HG03439 (cell line): ENCODE results near the gene RBM20.

Experiments
- ATAC-seq: cut with Tn5 transposase; IDR thresholded peaks from one replicate; pipeline ENCODE4 v1.9.1; 2021; ENCODE audit warnings: mild to moderate bottlenecking, moderate library complexity; ENCODE audit not compliant: unreplicated experiment

The RBM20 gene

DNA sequence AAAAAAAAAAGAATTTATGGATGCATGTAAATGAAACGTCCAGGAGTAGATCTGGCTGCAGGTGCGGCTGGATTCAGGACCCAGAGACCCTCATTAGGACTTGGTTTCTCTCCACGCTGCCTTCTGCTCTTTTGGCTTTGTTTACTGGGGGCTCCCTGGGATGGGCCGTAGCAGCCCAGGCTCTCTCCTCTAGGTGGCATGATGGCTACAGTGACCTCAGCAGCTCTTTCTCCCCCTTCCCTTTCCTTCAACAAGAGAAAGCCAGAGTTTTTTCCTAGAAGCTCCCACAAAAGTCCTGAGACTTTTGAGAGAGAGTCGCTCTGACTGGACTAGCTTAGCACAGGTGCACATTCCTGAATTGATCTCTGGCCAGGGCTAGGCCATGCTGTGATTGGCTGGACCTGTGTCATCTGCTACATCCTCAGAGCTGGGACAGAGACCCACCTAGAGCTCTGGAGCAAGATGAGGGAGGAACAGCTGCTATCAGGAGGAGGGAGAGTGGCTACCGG, 159.7 kb downstream of the RBM20 start:
- ATAC-seq: no peak

DNA sequence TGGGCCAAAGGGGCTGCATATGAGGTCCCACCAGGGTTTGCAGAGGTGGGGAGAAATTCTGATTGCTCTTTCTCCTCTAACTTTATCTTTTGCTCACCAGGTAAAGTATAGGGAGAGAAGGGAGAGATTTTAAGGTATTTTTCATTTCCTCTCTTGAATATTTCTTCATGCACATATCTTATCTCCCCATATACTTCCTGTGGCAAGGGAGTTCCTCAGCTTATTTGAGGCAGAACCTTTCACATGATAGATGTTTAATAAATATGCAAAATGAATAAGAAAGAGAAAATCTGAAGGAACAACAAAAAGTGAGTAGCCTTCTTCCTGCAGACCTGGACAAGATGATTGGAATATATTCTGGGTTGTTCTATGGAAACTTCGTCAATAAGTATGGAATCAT, 160.2 kb downstream of the RBM20 start:
- no peak for ATAC-seq

DNA sequence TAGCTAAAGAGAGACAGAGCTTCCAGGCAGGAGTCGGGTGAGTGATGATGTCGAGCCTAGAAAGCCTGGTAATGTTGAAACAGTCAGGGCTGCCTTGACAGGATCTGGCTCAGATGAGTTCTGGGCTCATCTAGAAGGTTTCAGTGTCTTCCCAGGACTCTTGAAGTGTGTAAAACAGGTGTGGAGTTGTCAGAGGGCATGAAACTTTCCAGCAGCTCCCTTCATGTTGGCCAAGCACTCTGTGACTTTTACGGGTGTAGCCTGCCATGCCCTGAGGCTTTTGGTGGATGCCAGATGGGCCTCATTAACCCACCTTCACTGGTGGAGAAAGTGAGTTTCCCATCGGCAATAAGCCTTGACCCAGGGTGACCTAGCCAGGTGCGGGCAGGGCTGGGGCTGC, 161.2 kb downstream of the RBM20 start:
- no peak for ATAC-seq

DNA sequence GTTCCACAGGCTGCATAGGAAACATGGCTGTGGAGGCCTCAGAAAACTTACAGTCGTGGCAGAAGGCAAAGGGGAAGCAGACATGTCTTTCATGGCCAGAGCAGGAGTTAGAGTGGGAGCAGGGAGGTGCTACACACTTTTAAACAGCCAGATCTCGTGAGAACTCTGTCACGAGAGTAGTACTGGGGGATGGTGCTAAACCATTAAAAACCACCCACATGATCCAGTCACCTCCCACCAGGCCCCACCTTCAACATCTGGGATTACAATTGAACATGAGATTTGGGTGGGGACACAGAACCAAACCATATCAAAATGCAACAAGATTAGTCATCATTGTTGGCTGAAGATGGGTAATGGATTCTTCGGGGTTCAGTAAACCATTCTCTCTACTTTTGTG, 162.2 kb downstream of the RBM20 start:
- no peak for ATAC-seq

DNA sequence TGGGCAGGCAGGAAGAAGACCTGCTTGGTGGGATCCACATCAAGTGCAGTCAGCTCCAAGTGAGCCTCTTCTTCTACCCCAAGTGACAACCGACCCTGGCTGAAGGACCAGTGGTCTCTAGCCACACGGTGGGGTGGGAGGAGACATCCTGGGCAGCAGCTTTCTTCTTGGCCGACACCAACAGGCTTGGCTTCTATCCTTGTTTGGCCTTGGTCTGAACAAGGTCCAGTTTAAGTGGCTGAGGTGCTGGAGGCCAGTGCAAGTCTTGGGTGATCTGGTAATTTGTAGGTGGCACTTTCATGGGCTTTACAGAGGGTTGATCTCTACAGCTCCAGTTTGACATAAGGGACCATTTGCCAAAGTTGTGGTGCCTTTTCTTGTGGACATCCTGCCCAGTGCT, 164.0 kb downstream of the RBM20 start:
- no peak for ATAC-seq

DNA sequence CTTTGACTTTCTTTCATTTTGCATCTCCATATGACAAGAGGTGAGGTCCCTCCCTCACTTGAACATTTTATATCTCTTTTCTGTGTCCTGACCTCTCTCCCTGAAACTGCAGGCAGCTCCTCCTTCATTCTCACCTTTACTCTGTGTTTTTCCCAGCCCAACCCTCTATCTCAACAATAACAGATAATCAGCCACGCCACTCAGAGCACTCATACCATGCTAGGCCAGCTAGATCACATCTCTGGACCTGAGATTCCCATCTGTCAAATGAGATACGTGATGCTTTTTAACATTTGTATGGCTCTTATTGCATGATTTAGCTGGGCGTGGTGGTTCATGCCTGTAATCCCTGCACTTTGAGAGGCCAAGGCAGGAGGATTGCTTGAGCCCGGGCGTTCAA, 164.5 kb downstream of the RBM20 start:
- no peak for ATAC-seq

- ATAC-seq: no peak
Measured at GRCh38 chr10:110810625-110811024, 166.5 kb downstream of the RBM20 start.

GRCh38 chr10:110811791-110812581, 167.8 kb downstream of the RBM20 start:
- no peak for ATAC-seq

- no peak for ATAC-seq
Measured at GRCh38 chr10:110812583-110812982, 168.4 kb downstream of the RBM20 start.

DNA sequence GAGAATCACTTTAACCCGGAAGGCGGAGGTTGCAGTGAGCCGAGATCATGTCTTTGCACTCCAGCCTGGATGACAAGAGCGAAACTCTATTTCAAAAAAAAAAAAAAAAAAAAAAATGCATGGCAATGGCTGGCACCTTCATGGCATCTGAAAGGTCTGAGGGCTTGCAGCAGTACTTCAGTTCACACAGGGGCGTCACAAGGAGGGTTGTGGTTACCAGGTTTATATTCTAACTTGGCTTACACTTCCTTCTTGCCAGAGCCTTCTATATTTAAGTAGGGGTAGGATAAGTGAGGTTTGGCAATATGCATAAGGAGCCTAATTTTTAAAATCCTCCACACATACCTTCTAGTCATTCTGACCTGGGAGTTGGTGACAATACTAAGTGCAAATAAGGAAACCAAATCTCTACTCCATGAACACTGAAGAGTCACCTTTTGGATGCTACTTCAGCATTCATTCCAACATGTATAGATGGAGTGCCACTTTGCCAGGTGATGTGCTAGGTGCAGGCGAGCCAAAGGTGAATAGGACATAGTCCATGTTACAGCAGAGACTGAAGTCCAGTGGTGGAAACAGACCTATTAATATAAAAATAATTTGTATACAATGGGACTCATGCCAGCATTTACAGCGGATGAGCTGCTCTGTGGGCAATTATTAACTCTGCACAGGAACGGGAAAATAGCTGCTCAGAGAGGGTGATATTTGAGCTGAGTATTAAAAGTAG, 169.8 kb downstream of the RBM20 start:
- no peak for ATAC-seq

- peak; percentile 68 for ATAC-seq
Measured at GRCh38 chr10:110815354-110816004, 171.3 kb downstream of the RBM20 start.

DNA sequence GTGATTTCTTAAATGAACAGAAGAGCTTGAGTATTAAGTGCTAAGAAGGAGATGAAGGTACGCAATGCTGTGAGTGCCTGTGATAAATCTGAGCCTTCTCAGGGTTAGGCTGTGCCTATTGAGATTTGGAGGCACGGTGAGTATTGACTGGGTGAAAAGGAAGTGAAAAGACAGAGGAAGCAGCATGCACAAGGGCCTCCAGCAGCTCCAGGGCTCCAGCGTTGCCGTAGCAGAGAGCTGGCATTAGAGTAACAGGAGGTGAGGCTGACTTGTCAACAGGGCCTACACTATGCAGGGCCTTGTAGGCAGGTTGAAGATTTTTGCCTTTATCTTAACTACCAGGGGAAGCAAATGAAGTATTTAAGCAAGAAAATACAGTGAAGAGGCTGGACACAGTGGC, 173.5 kb downstream of the RBM20 start:
- no peak for ATAC-seq

DNA sequence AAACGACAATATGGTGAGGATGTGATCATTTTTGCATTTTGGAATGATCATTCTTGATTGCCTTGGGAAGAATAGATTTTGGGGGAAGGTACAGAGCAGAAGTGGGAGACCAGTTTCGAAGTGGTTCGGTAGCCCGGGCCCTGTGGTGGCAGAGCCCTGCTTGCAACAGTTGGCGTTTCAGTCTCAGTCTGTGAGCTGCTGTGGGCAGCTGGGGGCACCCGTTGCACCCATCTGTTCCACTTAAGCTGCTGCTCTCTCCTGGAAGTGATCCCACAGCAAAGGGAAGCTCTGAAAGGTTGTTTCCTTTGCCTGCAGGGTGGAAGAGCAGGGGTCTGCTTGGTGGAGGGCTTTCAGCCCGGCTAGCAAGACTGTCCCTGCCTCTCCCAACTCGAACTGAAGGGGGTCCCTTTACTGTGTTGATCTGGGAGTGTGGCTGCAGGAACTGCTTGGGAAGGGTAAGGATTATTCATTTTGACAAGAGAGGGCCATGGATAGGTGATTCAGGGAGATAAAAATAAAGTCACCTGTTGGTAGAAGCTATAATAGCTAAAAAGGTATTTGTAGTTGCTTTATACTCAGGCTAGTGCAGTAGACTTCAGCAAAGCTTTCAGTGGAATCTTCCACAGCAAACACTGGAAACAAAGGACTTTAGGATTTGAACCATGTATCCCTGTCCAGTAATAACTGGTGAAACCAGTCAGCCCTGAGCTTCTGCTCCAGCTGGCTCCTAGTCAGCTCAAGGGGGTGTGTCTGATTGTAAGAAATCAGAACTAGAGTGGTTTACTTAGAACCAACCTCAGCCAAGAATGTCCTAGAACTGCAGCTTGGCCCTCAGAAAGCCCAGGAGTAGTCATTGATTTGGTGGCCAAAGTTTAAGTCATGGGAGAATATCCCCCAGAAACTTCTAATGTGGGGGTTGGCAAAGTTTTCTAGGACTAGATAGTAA, 174.4 kb downstream of the RBM20 start:
- no peak for ATAC-seq

DNA sequence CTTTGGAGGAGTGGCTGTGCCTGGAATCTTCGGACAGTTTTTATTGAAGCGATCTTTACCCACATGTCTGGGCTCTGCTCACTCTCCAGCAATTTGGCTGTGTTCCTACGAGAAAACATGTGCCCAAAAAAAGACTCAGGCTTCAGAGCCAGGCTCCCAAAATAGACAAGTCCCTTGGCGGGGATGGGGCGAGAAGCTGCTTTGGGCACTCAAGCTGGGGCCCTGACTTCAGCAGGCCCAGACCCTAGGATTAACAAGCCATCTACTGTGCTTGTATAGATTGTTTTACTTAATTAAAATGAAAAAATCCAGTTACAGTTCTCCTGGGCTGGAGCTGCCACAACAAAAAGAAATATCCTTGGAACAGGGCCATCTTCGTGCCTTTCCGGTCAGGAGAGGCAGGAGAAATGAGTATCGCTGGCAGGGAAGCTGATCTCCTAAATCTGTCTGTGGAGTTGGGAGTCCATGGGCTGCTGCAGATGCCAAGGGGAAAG, 176.2 kb downstream of the RBM20 start:
- no peak for ATAC-seq

DNA sequence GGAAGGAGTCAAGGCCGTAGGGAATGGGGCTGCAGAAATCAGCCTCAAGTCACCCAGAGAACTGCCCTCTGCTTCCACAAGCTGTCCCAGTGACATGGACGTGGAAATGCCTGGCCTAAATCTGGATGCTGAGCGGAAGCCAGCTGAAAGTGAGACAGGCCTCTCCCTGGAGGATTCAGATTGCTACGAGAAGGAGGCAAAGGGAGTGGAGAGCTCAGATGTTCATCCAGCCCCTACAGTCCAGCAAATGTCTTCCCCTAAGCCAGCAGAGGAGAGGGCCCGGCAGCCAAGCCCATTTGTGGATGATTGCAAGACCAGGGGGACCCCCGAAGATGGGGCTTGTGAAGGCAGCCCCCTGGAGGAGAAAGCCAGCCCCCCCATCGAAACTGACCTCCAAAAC, 177.4 kb downstream of the RBM20 start:
- ATAC-seq: no peak

DNA sequence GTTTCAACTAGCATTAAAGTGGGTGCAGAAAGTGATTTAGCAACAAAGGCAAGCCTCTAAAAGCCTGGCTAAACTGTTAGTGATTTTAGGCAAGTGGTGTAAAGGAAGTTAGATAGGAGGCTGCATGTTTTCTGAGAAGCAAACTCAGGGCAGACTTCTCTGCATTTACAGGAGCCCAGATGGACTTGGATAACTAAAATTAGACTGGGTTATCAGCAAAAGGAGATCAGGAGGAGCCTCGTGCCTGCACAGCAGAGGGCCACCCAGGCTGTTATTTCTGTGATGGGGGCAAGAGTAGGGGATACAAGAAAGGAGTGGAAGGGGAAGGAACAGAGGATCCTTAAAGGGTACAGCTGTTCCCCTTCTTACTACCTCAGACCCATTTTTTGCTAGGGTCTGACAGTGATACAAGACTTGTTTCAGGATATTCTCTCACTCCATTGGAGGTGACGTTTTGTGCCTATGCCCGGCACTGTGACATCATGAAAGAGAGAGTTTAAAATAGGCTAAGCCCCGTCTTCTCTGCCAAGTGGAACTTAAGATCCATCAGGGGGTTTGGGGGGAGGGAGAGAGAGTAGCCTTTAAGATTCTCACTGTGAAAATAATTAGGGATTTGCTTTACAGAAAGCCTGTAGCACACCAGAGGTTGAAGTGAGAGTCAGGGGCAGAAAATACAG, 178.0 kb downstream of the RBM20 start:
- ATAC-seq: no peak

GRCh38 chr10:110822712-110823311, 178.7 kb downstream of the RBM20 start:
- ATAC-seq: no peak

DNA sequence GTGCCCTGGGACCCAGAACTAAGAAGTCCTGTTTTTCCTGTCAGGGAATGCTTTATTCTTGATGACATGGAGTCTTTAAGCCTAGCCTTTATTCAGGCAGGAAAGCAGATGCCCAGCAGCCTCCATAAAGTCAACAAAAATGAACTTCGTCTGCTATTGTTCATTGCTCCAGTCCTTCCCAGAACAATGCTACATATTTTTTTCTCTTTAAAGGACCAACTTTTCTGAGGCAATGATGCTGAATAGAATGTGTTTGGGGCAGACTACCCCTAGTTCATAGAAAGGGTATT, 180.0 kb downstream of the RBM20 start:
- ATAC-seq: no peak

GRCh38 chr10:110824660-110825059, 180.5 kb downstream of the RBM20 start:
- no peak for ATAC-seq

- ATAC-seq: no peak
Measured at GRCh38 chr10:110825508-110825907, 181.4 kb downstream of the RBM20 start.
